ENCODE data around the gene DCAF6.

GRCh38 chr1:168119750-168120149, 183.3 kb downstream of the DCAF6 start:
- TF ChIP-seq CTCF (conservative IDR thresholded peaks at IDR 0.05; ENCODE audit: low read length) (no peak), EZH2phosphoT487 (IDR thresholded peaks at IDR 0.05; ENCODE audit: borderline replicate concordance, low read depth, low read length) (no peak)
